ENCODE results near the gene ZC3H14.

ZC3H14 gene

DNA sequence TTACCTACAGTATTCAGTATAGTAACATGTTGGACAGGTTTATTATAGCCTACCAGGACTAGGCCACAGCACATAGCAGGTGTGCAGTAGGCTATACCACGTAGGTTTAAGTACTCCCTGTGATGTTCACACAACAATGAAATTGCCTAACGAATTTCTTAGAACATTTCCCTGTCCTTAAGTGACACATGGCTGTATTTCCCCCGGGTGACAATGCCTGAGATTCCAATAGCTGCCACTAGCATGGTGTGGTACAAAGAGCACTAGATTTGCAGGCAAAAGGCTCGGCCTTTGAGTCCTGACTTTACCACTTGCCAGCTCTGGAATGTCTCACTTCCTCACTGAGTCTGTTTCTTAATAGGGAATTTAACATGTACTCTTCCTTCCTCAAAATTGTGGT lies 27.7 kb upstream of the ZC3H14 start:
- H3K9me3 ChIP-seq (ENCODE audit: control insufficient read depth, insufficient read depth, low read depth, low read length): no peaks in the 10 kb centered on the region
- H3K27ac ChIP-seq (ENCODE audit: extremely low read depth, low read depth, low read length): no peak overlapping the region
- POLR2A ChIA-PET: no interaction called here
- peaks cover 3% of the 10 kb centered on the region; the same call in 1 of the 2 replicates for H3K4me1 ChIP-seq (ENCODE audit: control insufficient read depth, insufficient read depth, low read length)
- H3K4me3 ChIP-seq (ENCODE audit: low read depth, low read length): no peak overlapping the region
- TF ChIP-seq, protein P1, sequence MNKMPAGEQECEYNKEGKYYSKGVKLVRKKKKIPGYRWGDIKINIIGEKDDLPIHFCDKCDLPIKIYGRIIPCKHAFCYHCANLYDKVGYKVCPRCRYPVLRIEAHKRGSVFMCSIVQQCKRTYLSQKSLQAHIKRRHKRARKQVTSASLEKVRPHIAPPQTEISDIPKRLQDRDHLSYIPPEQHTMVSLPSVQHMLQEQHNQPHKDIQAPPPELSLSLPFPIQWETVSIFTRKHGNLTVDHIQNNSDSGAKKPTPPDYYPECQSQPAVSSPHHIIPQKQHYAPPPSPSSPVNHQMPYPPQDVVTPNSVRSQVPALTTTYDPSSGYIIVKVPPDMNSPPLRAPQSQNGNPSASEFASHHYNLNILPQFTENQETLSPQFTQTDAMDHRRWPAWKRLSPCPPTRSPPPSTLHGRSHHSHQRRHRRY (tag by site-specific recombination; IDR thresholded peaks at IDR 0.05): no peak
- no peak for TF ChIP-seq ZNF174 (tag by site-specific recombination; IDR thresholded peaks at IDR 0.05)
- no peak for TF ChIP-seq MEIS1 (CRISPR knock-in tag; IDR thresholded peaks at IDR 0.05; ENCODE audit: borderline replicate concordance)
- no peak for TF ChIP-seq KLF8 (tag by site-specific recombination; IDR thresholded peaks at IDR 0.05)
- no peak for TF ChIP-seq ZNF23 (tag by site-specific recombination; IDR thresholded peaks at IDR 0.05; ENCODE audit: borderline replicate concordance)
- no peak for TF ChIP-seq ZNF785 (tag by site-specific recombination; IDR thresholded peaks at IDR 0.05)
- TF ChIP-seq ZNF830 (tag by site-specific recombination; IDR thresholded peaks at IDR 0.05; ENCODE audit: low read depth): no peak
- TF ChIP-seq, protein P2, sequence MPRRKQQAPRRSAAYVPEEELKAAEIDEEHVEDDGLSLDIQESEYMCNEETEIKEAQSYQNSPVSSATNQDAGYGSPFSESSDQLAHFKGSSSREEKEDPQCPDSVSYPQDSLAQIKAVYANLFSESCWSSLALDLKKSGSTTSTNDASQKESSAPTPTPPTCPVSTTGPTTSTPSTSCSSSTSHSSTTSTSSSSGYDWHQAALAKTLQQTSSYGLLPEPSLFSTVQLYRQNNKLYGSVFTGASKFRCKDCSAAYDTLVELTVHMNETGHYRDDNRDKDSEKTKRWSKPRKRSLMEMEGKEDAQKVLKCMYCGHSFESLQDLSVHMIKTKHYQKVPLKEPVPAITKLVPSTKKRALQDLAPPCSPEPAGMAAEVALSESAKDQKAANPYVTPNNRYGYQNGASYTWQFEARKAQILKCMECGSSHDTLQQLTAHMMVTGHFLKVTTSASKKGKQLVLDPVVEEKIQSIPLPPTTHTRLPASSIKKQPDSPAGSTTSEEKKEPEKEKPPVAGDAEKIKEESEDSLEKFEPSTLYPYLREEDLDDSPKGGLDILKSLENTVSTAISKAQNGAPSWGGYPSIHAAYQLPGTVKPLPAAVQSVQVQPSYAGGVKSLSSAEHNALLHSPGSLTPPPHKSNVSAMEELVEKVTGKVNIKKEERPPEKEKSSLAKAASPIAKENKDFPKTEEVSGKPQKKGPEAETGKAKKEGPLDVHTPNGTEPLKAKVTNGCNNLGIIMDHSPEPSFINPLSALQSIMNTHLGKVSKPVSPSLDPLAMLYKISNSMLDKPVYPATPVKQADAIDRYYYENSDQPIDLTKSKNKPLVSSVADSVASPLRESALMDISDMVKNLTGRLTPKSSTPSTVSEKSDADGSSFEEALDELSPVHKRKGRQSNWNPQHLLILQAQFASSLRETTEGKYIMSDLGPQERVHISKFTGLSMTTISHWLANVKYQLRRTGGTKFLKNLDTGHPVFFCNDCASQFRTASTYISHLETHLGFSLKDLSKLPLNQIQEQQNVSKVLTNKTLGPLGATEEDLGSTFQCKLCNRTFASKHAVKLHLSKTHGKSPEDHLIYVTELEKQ (tag by site-specific recombination; IDR thresholded peaks at IDR 0.05; ENCODE audit: borderline replicate concordance): no peak
- TF ChIP-seq OVOL3 (tag by site-specific recombination; IDR thresholded peaks at IDR 0.05): no peak
- no peak for TF ChIP-seq ZBTB21 (tag by site-specific recombination; IDR thresholded peaks at IDR 0.05)
- TF ChIP-seq WT1 (tag by site-specific recombination; IDR thresholded peaks at IDR 0.05): no peak
- TF ChIP-seq ZNF544 (tag by site-specific recombination; IDR thresholded peaks at IDR 0.05): no peak
- TF ChIP-seq, protein P3, sequence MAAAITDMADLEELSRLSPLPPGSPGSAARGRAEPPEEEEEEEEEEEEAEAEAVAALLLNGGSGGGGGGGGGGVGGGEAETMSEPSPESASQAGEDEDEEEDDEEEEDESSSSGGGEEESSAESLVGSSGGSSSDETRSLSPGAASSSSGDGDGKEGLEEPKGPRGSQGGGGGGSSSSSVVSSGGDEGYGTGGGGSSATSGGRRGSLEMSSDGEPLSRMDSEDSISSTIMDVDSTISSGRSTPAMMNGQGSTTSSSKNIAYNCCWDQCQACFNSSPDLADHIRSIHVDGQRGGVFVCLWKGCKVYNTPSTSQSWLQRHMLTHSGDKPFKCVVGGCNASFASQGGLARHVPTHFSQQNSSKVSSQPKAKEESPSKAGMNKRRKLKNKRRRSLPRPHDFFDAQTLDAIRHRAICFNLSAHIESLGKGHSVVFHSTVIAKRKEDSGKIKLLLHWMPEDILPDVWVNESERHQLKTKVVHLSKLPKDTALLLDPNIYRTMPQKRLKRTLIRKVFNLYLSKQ (tag by site-specific recombination; IDR thresholded peaks at IDR 0.05; ENCODE audit: borderline replicate concordance): no peak
- TF ChIP-seq, protein P4, sequence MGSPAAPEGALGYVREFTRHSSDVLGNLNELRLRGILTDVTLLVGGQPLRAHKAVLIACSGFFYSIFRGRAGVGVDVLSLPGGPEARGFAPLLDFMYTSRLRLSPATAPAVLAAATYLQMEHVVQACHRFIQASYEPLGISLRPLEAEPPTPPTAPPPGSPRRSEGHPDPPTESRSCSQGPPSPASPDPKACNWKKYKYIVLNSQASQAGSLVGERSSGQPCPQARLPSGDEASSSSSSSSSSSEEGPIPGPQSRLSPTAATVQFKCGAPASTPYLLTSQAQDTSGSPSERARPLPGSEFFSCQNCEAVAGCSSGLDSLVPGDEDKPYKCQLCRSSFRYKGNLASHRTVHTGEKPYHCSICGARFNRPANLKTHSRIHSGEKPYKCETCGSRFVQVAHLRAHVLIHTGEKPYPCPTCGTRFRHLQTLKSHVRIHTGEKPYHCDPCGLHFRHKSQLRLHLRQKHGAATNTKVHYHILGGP (tag by site-specific recombination; IDR thresholded peaks at IDR 0.05): no peak
- no peak for TF ChIP-seq MYNN (tag by site-specific recombination; IDR thresholded peaks at IDR 0.05; ENCODE audit: borderline replicate concordance)
- TF ChIP-seq ZBTB17 (tag by site-specific recombination; IDR thresholded peaks at IDR 0.05): no peak
- TF ChIP-seq, protein P5, sequence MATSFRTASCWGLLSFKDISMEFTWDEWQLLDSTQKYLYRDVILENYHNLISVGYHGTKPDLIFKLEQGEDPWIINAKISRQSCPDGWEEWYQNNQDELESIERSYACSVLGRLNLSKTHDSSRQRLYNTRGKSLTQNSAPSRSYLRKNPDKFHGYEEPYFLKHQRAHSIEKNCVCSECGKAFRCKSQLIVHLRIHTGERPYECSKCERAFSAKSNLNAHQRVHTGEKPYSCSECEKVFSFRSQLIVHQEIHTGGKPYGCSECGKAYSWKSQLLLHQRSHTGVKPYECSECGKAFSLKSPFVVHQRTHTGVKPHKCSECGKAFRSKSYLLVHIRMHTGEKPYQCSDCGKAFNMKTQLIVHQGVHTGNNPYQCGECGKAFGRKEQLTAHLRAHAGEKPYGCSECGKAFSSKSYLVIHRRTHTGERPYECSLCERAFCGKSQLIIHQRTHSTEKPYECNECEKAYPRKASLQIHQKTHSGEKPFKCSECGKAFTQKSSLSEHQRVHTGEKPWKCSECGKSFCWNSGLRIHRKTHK (tag by site-specific recombination; IDR thresholded peaks at IDR 0.05): no peak
- TF ChIP-seq, protein P6, sequence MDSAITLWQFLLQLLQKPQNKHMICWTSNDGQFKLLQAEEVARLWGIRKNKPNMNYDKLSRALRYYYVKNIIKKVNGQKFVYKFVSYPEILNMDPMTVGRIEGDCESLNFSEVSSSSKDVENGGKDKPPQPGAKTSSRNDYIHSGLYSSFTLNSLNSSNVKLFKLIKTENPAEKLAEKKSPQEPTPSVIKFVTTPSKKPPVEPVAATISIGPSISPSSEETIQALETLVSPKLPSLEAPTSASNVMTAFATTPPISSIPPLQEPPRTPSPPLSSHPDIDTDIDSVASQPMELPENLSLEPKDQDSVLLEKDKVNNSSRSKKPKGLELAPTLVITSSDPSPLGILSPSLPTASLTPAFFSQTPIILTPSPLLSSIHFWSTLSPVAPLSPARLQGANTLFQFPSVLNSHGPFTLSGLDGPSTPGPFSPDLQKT (IDR thresholded peaks at IDR 0.05; ENCODE audit: borderline replicate concordance, low read depth, low read length): no peak
- no peak for TF ChIP-seq ZNF791 (tag by site-specific recombination; IDR thresholded peaks at IDR 0.05)
- H3K36me3 ChIP-seq (ENCODE audit: control insufficient read depth in 2 of 2, insufficient read depth in 1 of 2, low read length in 2 of 2): peaks cover 0 to 9% of the 10 kb centered on the region in 2 experiments; a peak in 2 of 3 replicates
- CTCF ChIA-PET: interaction anchor here (1.7 kb wide), 1 partner anchor 13 kb away, joined by 3 read pairs; no protein-coding TSS in a partner anchor

Measured in HEK293 (cell line).